Activated naive CD8-positive, alpha-beta T cell treated with anti-CD3 and anti-CD28 coated beads, Interleukin-2, amount 50 U/mL, for 24 hours (primary cell): ENCODE measurements around the gene FHOD3.
"Not testable (repeated sequence)": the region's sequence is repeated elsewhere in the genome, so short reads cannot be mapped to it uniquely, and the experiment has no call there.

ENCODE experiments used
- ATAC-seq: fragments of 150-1000 bp; cut with Tn5 transposase; one replicate; pipeline ENCODE4 v1.10.0; 2021
- DNase-seq: peaks from one replicate; pipeline ENCODE4 v3.0.0; 2021
- H3K27ac Mint-ChIP-seq: one replicate; pipeline ENCODE4 v1.8.0; 2021; ENCODE audit warnings: mild to moderate bottlenecking, mixed read lengths
- H3K27me3 Mint-ChIP-seq: one replicate; pipeline ENCODE4 v1.8.0; 2021; ENCODE audit warnings: mixed read lengths
- H3K36me3 Mint-ChIP-seq: one replicate; pipeline ENCODE4 v1.8.0; 2021; ENCODE audit warnings: low read depth, mixed read lengths
- H3K4me1 Mint-ChIP-seq: one replicate; pipeline ENCODE4 v1.8.0; 2021; ENCODE audit warnings: mixed read lengths
- H3K4me3 Mint-ChIP-seq: one replicate; pipeline ENCODE4 v1.8.0; 2021; ENCODE audit warnings: mild to moderate bottlenecking, moderate library complexity, mixed read lengths
- H3K9me3 Mint-ChIP-seq: one replicate; pipeline ENCODE4 v1.8.0; 2021; ENCODE audit warnings: mixed read lengths

The FHOD3 gene

GRCh38 chr18:36454848-36455458 lies 157.4 kb downstream of the FHOD3 start:
- Mint-ChIP-seq H3K27me3 (peaks cover 18% of the 10 kb centered on the region), H3K4me1 (no peaks in the 10 kb centered on the region), H3K4me3 (no peak overlapping the region), H3K9me3 (no peaks in the 10 kb centered on the region), H3K27ac (no peak overlapping the region), H3K36me3 (no peaks in the 10 kb centered on the region)
- no peak for ATAC-seq
- DNase-seq, result no peak

GRCh38 chr18:36455931-36456330 lies 158.4 kb downstream of the FHOD3 start:
- ATAC-seq (no peak), DNase-seq (no peak)
- H3K4me3 Mint-ChIP-seq, result no peak overlapping the region
- H3K27ac Mint-ChIP-seq, result no peak overlapping the region
- H3K27me3 Mint-ChIP-seq, result peaks cover 16% of the 10 kb centered on the region
- H3K9me3 Mint-ChIP-seq, result no peaks in the 10 kb centered on the region
- no peaks in the 10 kb centered on the region for H3K4me1 Mint-ChIP-seq
- H3K36me3 Mint-ChIP-seq, result no peaks in the 10 kb centered on the region

- H3K27ac Mint-ChIP-seq, result no peak overlapping the region
- no peak for ATAC-seq
- no peaks in the 10 kb centered on the region for H3K36me3 Mint-ChIP-seq
- no peak overlapping the region for H3K4me3 Mint-ChIP-seq
- H3K9me3 Mint-ChIP-seq, result no peaks in the 10 kb centered on the region
- H3K4me1 Mint-ChIP-seq, result no peaks in the 10 kb centered on the region
- peaks cover 12% of the 10 kb centered on the region for H3K27me3 Mint-ChIP-seq
- no peak for DNase-seq
These were observed 159.1 kb downstream of the FHOD3 start for GRCh38 chr18:36456622-36457021.

GRCh38 chr18:36457683-36458082 lies 160.2 kb downstream of the FHOD3 start:
- Mint-ChIP-seq H3K27ac (no peak overlapping the region), H3K9me3 (no peaks in the 10 kb centered on the region), H3K27me3 (peaks cover 10% of the 10 kb centered on the region), H3K36me3 (no peaks in the 10 kb centered on the region), H3K4me3 (no peak overlapping the region), H3K4me1 (no peaks in the 10 kb centered on the region)
- DNase-seq, result no peak
- ATAC-seq, result no peak

GRCh38 chr18:36458306-36458705 lies 160.8 kb downstream of the FHOD3 start:
- Mint-ChIP-seq H3K27me3 (peaks cover 6% of the 10 kb centered on the region), H3K27ac (no peak overlapping the region), H3K9me3 (no peaks in the 10 kb centered on the region), H3K4me1 (no peaks in the 10 kb centered on the region), H3K4me3 (no peak overlapping the region), H3K36me3 (no peaks in the 10 kb centered on the region)
- DNase-seq (no peak), ATAC-seq (no peak)

- Mint-ChIP-seq H3K36me3 (no peaks in the 10 kb centered on the region), H3K27ac (no peak overlapping the region), H3K4me1 (no peaks in the 10 kb centered on the region), H3K4me3 (no peak overlapping the region), H3K9me3 (no peaks in the 10 kb centered on the region), H3K27me3 (peaks cover 6% of the 10 kb centered on the region)
- ATAC-seq, result no peak
- no peak for DNase-seq
These were observed 161.7 kb downstream of the FHOD3 start for GRCh38 chr18:36459203-36459602.

DNA sequence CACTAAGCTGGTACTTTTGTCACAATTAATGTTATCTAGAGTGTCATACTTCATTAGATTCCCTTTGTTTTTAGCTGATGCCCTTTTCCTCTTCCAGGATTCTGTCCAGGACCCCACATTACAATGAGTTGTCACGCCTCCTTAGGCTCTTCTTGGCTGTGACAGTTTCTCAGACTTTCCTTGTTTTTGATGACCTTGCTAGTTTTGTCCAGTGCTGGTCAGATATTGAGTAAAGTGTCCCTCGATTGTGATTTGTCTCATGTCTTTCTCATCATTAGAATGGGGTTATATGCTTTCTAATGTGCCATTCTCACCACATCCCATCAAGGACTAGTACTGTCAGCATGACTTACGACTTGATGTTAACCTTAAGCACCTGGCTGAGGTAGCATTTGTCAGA lies 162.3 kb downstream of the FHOD3 start:
- DNase-seq (no peak), ATAC-seq (no peak)
- no peaks in the 10 kb centered on the region for H3K9me3 Mint-ChIP-seq
- no peaks in the 10 kb centered on the region for H3K36me3 Mint-ChIP-seq
- no peaks in the 10 kb centered on the region for H3K4me1 Mint-ChIP-seq
- peaks cover 6% of the 10 kb centered on the region for H3K27me3 Mint-ChIP-seq
- no peak overlapping the region for H3K27ac Mint-ChIP-seq
- no peak overlapping the region for H3K4me3 Mint-ChIP-seq

DNA sequence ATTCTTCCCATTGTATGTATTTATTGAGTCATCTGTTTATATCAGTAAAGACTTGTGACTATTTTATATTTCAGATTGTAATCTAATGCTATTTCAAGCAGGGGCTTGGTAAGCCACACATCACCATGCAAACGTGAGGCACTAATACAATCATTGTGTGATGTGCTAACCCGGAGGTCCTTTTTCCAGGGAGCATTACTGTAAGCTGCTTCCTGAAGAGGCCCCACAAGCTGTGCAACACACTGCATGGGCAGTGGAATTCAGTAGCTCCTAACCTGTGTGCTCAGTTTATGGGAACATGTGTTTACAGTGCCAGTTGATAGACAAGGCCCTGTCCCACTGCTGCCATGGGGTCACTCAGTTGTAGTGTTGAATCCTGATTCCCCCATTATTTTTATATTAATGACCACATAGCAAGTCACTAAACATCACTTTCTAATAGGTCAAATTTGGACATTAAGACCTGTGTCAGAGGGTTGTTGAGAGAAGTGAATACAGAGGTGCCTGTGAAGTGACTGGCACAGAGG lies 162.9 kb downstream of the FHOD3 start:
- DNase-seq (no peak), ATAC-seq (no peak)
- Mint-ChIP-seq H3K36me3 (no peaks in the 10 kb centered on the region), H3K9me3 (no peaks in the 10 kb centered on the region), H3K4me1 (no peaks in the 10 kb centered on the region), H3K27me3 (peaks cover 6% of the 10 kb centered on the region), H3K4me3 (no peak overlapping the region), H3K27ac (no peak overlapping the region)

- ATAC-seq, result peak; percentile 8
- no peak for DNase-seq
- H3K4me1 Mint-ChIP-seq, result no peaks in the 10 kb centered on the region
- peaks cover 6% of the 10 kb centered on the region for H3K27me3 Mint-ChIP-seq
- H3K9me3 Mint-ChIP-seq, result no peaks in the 10 kb centered on the region
- no peaks in the 10 kb centered on the region for H3K36me3 Mint-ChIP-seq
- no peak overlapping the region for H3K27ac Mint-ChIP-seq
- H3K4me3 Mint-ChIP-seq, result no peak overlapping the region
These were observed 163.3 kb downstream of the FHOD3 start for GRCh38 chr18:36460854-36461253.

DNA sequence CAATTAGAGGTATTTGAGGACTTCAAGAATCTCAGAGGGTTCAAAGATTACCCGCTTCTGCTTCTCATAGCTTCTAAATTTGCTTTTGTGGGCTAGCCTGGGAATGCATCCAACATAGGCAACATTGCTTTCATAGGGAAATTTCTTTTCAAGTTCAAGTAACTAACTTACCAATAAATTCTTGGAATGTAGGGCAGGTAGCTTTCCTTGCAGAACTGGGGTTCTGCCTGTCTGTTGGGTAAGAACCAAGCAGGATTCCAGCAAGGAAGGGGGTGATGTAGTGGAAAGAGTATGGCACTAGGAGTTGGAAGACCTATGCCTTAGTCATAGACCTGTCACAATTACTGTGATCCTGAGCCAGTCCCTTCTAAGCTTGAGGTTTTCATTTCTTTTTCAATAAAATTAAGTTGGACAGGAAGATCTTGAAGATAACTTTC lies 164.1 kb downstream of the FHOD3 start:
- Mint-ChIP-seq H3K9me3 (no peaks in the 10 kb centered on the region), H3K36me3 (no peaks in the 10 kb centered on the region), H3K4me1 (no peaks in the 10 kb centered on the region), H3K4me3 (no peak overlapping the region), H3K27me3 (peaks cover under 1% of the 10 kb centered on the region), H3K27ac (no peak overlapping the region)
- DNase-seq, result no peak
- ATAC-seq, result no peak

DNA sequence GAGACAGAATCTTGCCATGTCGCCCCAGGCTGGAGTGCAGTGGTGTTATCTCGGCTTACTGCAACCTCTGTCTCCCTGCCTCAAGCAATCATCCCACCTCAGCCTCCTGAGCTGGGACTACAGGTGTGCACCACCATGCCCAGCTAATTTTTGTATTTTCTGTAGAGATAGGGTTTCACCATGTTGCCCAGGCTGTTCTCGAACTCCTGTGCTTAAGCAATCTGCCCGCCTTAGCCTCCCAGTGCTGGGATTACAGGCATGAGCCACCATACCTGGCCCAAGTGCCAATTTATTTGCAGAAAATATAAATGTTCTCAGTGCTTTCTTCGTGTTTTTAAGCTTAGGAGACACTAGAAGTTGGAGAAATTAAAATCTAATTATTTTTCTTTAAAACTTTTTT lies 166.0 kb downstream of the FHOD3 start:
- H3K27me3 Mint-ChIP-seq, DNase-seq, H3K4me1 Mint-ChIP-seq, ATAC-seq, H3K4me3 Mint-ChIP-seq, H3K9me3 Mint-ChIP-seq, H3K36me3 Mint-ChIP-seq, H3K27ac Mint-ChIP-seq: not testable (repeated sequence)

GRCh38 chr18:36464126-36464651 lies 166.7 kb downstream of the FHOD3 start:
- Mint-ChIP-seq H3K9me3 (no peaks in the 10 kb centered on the region), H3K27ac (no peak overlapping the region), H3K4me3 (no peak overlapping the region), H3K4me1 (no peaks in the 10 kb centered on the region), H3K27me3 (no peaks in the 10 kb centered on the region), H3K36me3 (no peaks in the 10 kb centered on the region)
- DNase-seq (no peak), ATAC-seq (no peak)

DNA sequence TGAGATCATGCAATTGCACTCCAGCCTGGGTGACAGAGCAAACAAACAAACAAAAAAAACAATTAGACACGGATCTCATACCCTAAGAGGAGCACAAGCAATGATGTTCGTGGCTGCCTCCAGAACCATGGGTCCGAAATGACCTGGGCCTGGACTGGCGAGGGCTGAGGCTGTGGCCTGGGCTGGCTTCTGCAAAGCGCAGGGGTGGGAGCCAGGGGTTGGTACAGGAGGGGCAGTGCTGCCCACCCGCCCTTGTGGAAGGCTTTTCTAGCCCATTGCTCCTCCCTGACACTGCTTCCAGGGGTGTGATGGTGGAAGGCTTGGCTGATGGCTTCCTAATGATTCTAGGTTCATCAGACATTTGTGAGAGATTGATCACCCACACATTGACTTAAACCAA lies 167.8 kb downstream of the FHOD3 start:
- H3K4me3 Mint-ChIP-seq, result no peak overlapping the region

GRCh38 chr18:36465970-36466369 lies 168.5 kb downstream of the FHOD3 start:
- no peak overlapping the region for H3K4me3 Mint-ChIP-seq
- no peak for ATAC-seq
- no peak overlapping the region for H3K27ac Mint-ChIP-seq
- no peaks in the 10 kb centered on the region for H3K27me3 Mint-ChIP-seq
- no peaks in the 10 kb centered on the region for H3K36me3 Mint-ChIP-seq
- no peaks in the 10 kb centered on the region for H3K9me3 Mint-ChIP-seq
- no peak for DNase-seq
- no peaks in the 10 kb centered on the region for H3K4me1 Mint-ChIP-seq

More for the DNA sequence above, 167.8 kb downstream of the FHOD3 start:
- no peaks in the 10 kb centered on the region for H3K36me3 Mint-ChIP-seq
- DNase-seq (no peak), ATAC-seq (no peak)
- no peaks in the 10 kb centered on the region for H3K27me3 Mint-ChIP-seq
- no peaks in the 10 kb centered on the region for H3K9me3 Mint-ChIP-seq
- no peaks in the 10 kb centered on the region for H3K4me1 Mint-ChIP-seq
- H3K27ac Mint-ChIP-seq, result no peak overlapping the region

DNA sequence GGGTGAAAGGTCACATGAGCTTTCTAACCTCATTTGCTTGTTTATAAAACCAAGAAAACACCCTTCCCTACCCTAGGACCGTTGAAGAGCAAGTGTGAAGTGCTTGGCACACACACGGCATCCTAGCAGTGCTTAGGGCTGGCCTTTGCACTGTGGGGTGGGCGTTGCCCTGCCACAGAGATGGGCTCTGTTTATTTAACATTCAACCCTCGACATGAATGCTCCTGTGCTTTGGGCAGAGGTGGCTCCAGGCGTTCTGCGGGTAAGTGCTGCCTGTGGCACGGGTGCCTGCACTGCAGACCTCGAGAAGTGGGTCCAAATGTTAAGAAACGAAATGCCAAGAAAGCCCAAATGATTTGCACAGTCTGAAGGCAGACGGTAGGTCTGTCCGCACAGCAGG lies 170.1 kb downstream of the FHOD3 start:
- H3K9me3 Mint-ChIP-seq, result no peaks in the 10 kb centered on the region
- H3K27ac Mint-ChIP-seq, result no peak overlapping the region
- no peaks in the 10 kb centered on the region for H3K4me1 Mint-ChIP-seq
- DNase-seq (no peak), ATAC-seq (no peak)
- H3K36me3 Mint-ChIP-seq, result no peaks in the 10 kb centered on the region
- no peak overlapping the region for H3K4me3 Mint-ChIP-seq
- no peaks in the 10 kb centered on the region for H3K27me3 Mint-ChIP-seq

DNA sequence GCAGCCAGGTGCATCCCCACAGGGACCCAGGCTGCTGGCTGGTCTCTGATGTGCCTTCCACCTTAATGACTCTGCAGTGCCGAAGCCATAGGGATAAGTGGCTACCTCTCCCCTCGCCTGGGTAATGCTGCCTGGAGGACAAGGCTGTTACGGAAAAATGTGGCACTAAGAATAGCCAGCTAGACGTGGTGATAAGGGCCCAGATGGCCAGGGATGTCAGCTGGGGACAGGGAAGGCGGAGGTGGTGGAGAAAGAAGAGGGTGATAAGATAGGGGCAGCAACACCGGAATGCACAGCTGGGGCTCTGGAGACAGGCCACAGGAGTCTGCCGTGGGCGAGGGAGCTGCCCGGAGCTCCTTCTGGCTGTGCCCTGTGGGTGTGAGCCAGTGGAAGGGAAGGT lies 170.6 kb downstream of the FHOD3 start:
- Mint-ChIP-seq H3K4me1 (no peaks in the 10 kb centered on the region), H3K27me3 (no peaks in the 10 kb centered on the region), H3K9me3 (no peaks in the 10 kb centered on the region), H3K36me3 (no peaks in the 10 kb centered on the region), H3K27ac (no peak overlapping the region), H3K4me3 (no peak overlapping the region)
- DNase-seq (no peak), ATAC-seq (no peak)
